ENCODE results near the gene TP53RK. TPM values are rescaled to one million over a fixed set of nuclear protein-coding genes. Genes with fewer than 3 reads are reported as not detected.

Gene TP53RK
- total and polyA plus RNA-seq, 2 of the 13 experiments (the other 11 are each of a cell fraction or from before 2014, with no cell fraction given): 12.9 to 25.5 TPM

DNA sequence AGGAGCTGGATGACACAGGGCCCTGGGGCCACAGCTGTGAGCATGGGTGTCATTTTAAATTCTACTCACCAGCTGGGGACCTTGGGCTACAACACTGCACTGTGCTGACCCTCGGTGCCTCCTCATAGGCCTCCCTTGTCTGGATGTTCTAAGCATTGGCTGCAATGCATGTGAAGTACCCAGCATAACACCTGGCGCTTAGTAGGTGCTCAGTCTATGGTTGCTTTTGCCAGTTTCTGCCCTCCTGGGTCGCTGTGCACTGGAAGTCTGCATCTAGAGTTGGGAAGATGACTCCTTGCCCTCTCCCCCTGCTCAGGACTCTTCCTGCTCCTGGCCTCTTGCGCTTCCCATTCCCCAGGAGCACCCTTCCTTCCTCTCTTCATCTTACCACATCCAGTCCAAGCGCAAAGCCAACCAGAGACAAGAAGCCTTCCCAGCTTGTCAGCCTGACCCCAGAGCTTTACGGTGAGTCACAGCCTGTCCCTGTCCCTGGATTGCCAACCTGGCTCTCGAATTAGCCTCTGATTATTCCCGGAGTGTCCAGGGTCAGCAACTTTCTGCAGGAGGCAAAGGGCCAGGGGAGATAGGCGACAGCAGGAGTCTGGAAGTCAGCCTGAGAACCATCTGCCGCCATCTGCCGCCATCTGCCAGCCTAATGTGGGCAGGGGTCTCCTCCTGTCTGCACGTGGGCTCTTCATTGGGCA is 46.8 kb downstream of the TP53RK start (continued):
- TF ChIP-seq, protein P1, sequence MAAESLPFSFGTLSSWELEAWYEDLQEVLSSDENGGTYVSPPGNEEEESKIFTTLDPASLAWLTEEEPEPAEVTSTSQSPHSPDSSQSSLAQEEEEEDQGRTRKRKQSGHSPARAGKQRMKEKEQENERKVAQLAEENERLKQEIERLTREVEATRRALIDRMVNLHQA (CRISPR knock-in tag; IDR thresholded peaks at IDR 0.05): no peak
- TF ChIP-seq SOX13 (IDR thresholded peaks at IDR 0.05) (no peak), SOX13 (CRISPR knock-in tag; conservative IDR thresholded peaks at IDR 0.05 in 1 of 2, IDR thresholded peaks at IDR 0.05 in 1 of 2) (no peak), POGZ (CRISPR knock-in tag; IDR thresholded peaks at IDR 0.05) (no peak), SALL1 (CRISPR knock-in tag; IDR thresholded peaks at IDR 0.05) (peak; percentile 19; the same call in 1 of the 2 replicates), ZNF205 (CRISPR knock-in tag; IDR thresholded peaks at IDR 0.05) (no peak), SOX6 (IDR thresholded peaks at IDR 0.05) (no peak), SOX6 (CRISPR knock-in tag; IDR thresholded peaks at IDR 0.05) (no peak), SNRNP70 (IDR thresholded peaks at IDR 0.05; ENCODE audit: low read depth, low read length) (no peak), ZNF264 (CRISPR knock-in tag; IDR thresholded peaks at IDR 0.05) (no peak), ZIK1 (CRISPR knock-in tag; IDR thresholded peaks at IDR 0.05; ENCODE audit: borderline replicate concordance, low read depth) (no peak), ZNF746 (CRISPR knock-in tag; IDR thresholded peaks at IDR 0.05) (no peak)
- TF ChIP-seq, protein P2, sequence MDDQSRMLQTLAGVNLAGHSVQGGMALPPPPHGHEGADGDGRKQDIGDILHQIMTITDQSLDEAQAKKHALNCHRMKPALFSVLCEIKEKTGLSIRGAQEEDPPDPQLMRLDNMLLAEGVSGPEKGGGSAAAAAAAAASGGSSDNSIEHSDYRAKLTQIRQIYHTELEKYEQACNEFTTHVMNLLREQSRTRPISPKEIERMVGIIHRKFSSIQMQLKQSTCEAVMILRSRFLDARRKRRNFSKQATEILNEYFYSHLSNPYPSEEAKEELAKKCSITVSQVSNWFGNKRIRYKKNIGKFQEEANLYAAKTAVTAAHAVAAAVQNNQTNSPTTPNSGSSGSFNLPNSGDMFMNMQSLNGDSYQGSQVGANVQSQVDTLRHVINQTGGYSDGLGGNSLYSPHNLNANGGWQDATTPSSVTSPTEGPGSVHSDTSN (CRISPR knock-in tag; IDR thresholded peaks at IDR 0.05; ENCODE audit: borderline replicate concordance): no peak
- TF ChIP-seq, protein P3, sequence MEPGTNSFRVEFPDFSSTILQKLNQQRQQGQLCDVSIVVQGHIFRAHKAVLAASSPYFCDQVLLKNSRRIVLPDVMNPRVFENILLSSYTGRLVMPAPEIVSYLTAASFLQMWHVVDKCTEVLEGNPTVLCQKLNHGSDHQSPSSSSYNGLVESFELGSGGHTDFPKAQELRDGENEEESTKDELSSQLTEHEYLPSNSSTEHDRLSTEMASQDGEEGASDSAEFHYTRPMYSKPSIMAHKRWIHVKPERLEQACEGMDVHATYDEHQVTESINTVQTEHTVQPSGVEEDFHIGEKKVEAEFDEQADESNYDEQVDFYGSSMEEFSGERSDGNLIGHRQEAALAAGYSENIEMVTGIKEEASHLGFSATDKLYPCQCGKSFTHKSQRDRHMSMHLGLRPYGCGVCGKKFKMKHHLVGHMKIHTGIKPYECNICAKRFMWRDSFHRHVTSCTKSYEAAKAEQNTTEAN (CRISPR knock-in tag; conservative IDR thresholded peaks at IDR 0.05): no peak
- TF ChIP-seq, protein P4, sequence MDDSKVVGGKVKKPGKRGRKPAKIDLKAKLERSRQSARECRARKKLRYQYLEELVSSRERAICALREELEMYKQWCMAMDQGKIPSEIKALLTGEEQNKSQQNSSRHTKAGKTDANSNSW (CRISPR knock-in tag; IDR thresholded peaks at IDR 0.05; ENCODE audit: borderline replicate concordance): no peak
- TF ChIP-seq, protein P5, sequence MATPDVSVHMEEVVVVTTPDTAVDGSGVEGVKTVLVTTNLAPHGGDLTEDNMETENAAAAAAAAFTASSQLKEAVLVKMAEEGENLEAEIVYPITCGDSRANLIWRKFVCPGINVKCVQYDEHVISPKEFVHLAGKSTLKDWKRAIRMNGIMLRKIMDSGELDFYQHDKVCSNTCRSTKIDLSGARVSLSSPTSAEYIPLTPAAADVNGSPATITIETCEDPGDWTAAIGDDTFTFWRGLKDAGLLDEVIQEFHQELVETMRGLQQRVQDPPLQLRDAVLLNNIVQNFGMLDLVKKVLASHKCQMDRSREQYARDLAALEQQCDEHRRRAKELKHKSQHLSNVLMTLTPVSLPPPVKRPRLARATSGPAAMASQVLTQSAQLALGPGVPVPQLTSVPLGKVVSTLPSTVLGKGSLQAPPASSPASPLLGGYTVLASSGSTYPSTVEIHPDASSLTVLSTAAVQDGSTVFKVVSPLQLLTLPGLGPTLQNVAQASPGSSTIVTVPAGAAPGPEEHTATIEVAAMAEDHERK (CRISPR knock-in tag; IDR thresholded peaks at IDR 0.05; ENCODE audit: low read depth): no peak

Measured in HepG2 (cell line).